Transverse colon (tissue), 4 donors: ENCODE results near the gene CTNNBL1. TPM values are rescaled to one million over a fixed set of nuclear protein-coding genes. Genes with fewer than 3 reads are reported as not detected.

Experiments
- DNase-seq: peaks from one replicate; pipeline ENCODE4 v3.0.0-alpha.2; 2019
- H3K27ac ChIP-seq, 4 donors: fragments of 200-600 bp; sonication (generic); 2 replicates each; pipeline ENCODE4 v1.5.1; 2016 to 2018; ENCODE audit warnings: inconsistent platforms in 4 of 4
- H3K27me3 ChIP-seq: fragments of 200-600 bp; sonication (generic); 2 replicates; pipeline ENCODE4 v1.5.1; 2017; ENCODE audit warnings: inconsistent platforms
- H3K36me3 ChIP-seq, 4 donors: fragments of 200-600 bp; sonication (generic); 2 replicates each; pipeline ENCODE4 v1.5.1; 2017 to 2019; ENCODE audit warnings: inconsistent platforms in 4 of 4
- H3K4me1 ChIP-seq, 4 donors: fragments of 200-600 bp; sonication (generic); 2 replicates each; pipeline ENCODE4 v1.5.1; 2017 to 2020; ENCODE audit warnings: inconsistent platforms in 4 of 4
- H3K4me3 ChIP-seq, 4 donors: fragments of 200-600 bp; sonication (generic); 1 replicate in 1 of 4; 2 replicates in 3 of 4; pipeline versions ENCODE4 v1.5.1 to v1.6.1; 2017 to 2019; ENCODE audit warnings: inconsistent platforms in 4 of 4
- H3K9me3 ChIP-seq, 2 donors: fragments of 200-600 bp; sonication (generic); 2 replicates each; pipeline ENCODE4 v1.5.1; 2017 to 2019; ENCODE audit warnings: inconsistent platforms in 2 of 2
- EP300 ChIP-seq: sonication (generic); formaldehyde crosslinking; IDR thresholded peaks from one replicate; pipeline ENCODE4 v1.6.1; 2017; ENCODE audit warnings: antibody characterized with exemption, low read depth
- POLR2A ChIP-seq: fragments of 450-650 bp; IDR thresholded peaks from one replicate; pipeline ENCODE4 v1.6.1; 2016; ENCODE audit warnings: antibody characterized with exemption, mild to moderate bottlenecking, moderate library complexity
- POLR2AphosphoS5 ChIP-seq, 3 donors: sonication (generic); formaldehyde crosslinking; IDR thresholded peaks; one replicate each; pipeline ENCODE4 v1.6.1; 2016; ENCODE audit warnings: antibody characterized with exemption in 3 of 3
- WGBS, 2 donors: methylation state at CpG; one replicate each; pipeline ENCODE4 v1.1.5; 2018; ENCODE audit warnings: low coverage in 1 of 2; 5-methylcytosine and 5-hydroxymethylcytosine counted together
- in situ Hi-C, 4 donors: fragments of 200-750 bp; cut with MboI; loops; one replicate each; pipeline versions ENCODE4 v1.15.0 to v1.15.1; 2017; ENCODE audit warnings: low sequenced_read_pairs in 3 of 4, low pct_ligation_motif_present in 1 of 4, low pct_unique_long_range_greater_than_20kb in 1 of 4
- intact Hi-C: fragments of 100-400 bp; cut with DNase I; formaldehyde crosslinking; loops from one replicate; pipeline ENCODE4 v1.15.1; 2023; ENCODE audit warnings: low total_unique reads
- total RNA-seq, 4 donors: library from RNA; depleted of rRNA; stranded (reverse); fragments of >200 nt; gene quantifications; one replicate each; pipeline ENCODE4 v1.1.0, GENCODE V29; 2016
- TF ChIP-seq, protein P1 (sequence below), 5 experiments: fragments of 200-600 bp in 3 of 5; fragments of 450-650 bp in 2 of 5; sonication (generic) in 3 of 5; IDR thresholded peaks; 1 replicate in 2 of 5; 2 replicates in 3 of 5; pipeline ENCODE4 v1.5.1; 2016 to 2017; ENCODE audit warnings: antibody characterized with exemption in 5 of 5, inconsistent platforms in 3 of 5, mild to moderate bottlenecking in 2 of 5, moderate library complexity in 1 of 5

Gene CTNNBL1
- total RNA-seq, 4 donors from 2014 or later, result 18.7 to 49.0 (median 22.4) TPM

DNA sequence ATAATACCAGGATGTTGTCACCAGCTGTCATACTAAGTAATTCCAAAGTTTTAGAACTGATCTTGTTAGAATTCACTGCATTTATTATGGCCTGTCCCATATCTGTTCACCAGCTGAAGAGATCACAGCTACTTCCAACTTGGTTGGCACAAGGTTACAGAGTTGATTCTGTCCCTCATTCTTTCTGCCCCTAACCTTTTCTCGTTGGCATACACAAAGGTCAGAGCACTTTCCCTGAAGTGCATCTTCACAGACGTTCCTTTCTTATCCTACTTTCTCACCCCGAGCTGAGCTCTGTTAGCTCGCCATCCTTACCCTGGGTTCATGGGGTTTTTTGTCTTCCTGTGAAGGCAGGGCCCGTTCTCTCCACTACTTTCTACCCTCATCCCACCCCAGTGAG lies 143.1 kb downstream of the CTNNBL1 start:
- TF ChIP-seq EP300 (no peak), POLR2AphosphoS5 (IDR thresholded peaks at IDR 0.05) (no peak), POLR2A (no peak)
- TF ChIP-seq, protein P1, sequence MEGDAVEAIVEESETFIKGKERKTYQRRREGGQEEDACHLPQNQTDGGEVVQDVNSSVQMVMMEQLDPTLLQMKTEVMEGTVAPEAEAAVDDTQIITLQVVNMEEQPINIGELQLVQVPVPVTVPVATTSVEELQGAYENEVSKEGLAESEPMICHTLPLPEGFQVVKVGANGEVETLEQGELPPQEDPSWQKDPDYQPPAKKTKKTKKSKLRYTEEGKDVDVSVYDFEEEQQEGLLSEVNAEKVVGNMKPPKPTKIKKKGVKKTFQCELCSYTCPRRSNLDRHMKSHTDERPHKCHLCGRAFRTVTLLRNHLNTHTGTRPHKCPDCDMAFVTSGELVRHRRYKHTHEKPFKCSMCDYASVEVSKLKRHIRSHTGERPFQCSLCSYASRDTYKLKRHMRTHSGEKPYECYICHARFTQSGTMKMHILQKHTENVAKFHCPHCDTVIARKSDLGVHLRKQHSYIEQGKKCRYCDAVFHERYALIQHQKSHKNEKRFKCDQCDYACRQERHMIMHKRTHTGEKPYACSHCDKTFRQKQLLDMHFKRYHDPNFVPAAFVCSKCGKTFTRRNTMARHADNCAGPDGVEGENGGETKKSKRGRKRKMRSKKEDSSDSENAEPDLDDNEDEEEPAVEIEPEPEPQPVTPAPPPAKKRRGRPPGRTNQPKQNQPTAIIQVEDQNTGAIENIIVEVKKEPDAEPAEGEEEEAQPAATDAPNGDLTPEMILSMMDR (IDR thresholded peaks at IDR 0.05), result no peak
- no peak for DNase-seq
- Histone ChIP-seq H3K27ac (no peak overlapping the region), H3K9me3 (no peaks in the 10 kb centered on the region), H3K4me1 (no peaks in the 10 kb centered on the region), H3K27me3 (no peaks in the 10 kb centered on the region), H3K4me3 (no peak overlapping the region), H3K36me3 (no peaks in the 10 kb centered on the region)
- WGBS, 2 donors, result 86 to 92% methylated on average over 2 to 5 of the region's 5 CpGs
- in situ Hi-C loops (no loop called here), intact Hi-C loops (no loop called here)

DNA sequence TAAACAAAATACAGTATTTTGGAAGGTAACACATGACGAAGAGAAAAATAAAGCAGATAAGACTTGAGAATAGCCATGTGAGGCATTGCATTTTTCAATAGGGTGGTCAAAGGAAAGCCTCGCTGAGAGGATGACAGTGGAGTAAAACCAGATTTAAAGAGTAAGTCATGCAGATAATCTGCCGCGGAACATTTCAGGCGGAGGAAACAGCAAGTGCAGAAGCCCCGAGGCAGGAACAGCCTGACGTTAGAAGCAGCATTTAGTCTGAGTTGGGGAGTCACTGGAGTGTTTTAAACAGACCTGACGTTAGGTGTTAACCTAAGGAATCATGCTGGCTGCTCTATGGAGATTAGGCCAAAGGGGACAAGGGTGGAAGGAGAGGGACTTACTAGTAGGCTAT lies 144.1 kb downstream of the CTNNBL1 start:
- H3K27me3 ChIP-seq, result no peaks in the 10 kb centered on the region
- TF ChIP-seq POLR2A (no peak), POLR2AphosphoS5 (IDR thresholded peaks at IDR 0.05) (no peak), EP300 (no peak)
- TF ChIP-seq, protein P1 (IDR thresholded peaks at IDR 0.05), result no peak
- in situ Hi-C loops (no loop called here), intact Hi-C loops (no loop called here)
- H3K4me3 ChIP-seq, result no peak overlapping the region
- H3K27ac ChIP-seq, result no peak overlapping the region
- peaks cover 0 to 9% (median 0%) of the 10 kb centered on the region in 4 donors for H3K36me3 ChIP-seq
- no peaks in the 10 kb centered on the region for H3K9me3 ChIP-seq
- no peak for DNase-seq
- no peaks in the 10 kb centered on the region for H3K4me1 ChIP-seq
- 89 to 97% methylated on average over 7 to 8 of the region's 8 CpGs for WGBS, 2 donors

DNA sequence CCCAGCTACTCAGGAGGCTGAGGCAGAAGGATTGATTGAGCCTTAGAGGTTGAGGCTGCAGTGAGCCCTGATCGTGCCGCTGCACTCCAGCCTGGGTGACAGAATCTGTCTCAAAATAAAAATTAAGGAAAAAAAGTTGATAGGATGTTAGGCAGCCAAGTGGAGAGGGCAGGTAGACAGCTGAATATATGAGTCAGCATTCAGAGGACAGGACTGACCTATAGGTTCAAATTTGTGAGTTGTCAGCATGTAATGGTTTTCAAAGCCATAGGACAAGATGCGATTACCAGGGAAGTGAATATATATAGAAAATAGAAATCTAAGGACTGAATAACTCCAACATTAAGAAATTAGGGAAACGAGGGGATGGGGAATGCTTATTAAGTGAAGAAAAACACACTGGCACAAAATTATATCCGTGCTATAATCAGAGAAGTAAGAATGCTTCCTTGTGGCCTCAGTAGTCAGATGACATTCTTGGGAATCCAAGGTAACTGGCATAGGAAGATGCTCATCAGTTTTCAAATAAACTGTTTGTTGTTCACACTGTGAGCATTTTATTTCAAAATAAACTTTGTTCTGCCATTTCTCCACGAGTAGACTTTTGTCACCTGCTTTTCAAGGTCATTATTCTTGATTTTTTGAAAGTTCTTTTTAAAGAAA lies 145.1 kb downstream of the CTNNBL1 start:
- H3K27ac ChIP-seq, result no peak overlapping the region
- H3K4me1 ChIP-seq, result no peaks in the 10 kb centered on the region
- WGBS, 2 donors, result 83 to 89% methylated on average over 6 of the region's 6 CpGs
- intact Hi-C loops (no loop called here), in situ Hi-C loops (no loop called here)
- no peak overlapping the region for H3K4me3 ChIP-seq
- no peak for TF ChIP-seq POLR2AphosphoS5 (IDR thresholded peaks at IDR 0.05)
- TF ChIP-seq, protein P1 (IDR thresholded peaks at IDR 0.05), result no peak
- no peak for TF ChIP-seq POLR2A
- TF ChIP-seq EP300, result no peak
- peaks cover 0 to 13% (median 0%) of the 10 kb centered on the region in 4 donors for H3K36me3 ChIP-seq
- DNase-seq, result no peak
- H3K27me3 ChIP-seq, result no peaks in the 10 kb centered on the region
- H3K9me3 ChIP-seq, result no peaks in the 10 kb centered on the region

DNA sequence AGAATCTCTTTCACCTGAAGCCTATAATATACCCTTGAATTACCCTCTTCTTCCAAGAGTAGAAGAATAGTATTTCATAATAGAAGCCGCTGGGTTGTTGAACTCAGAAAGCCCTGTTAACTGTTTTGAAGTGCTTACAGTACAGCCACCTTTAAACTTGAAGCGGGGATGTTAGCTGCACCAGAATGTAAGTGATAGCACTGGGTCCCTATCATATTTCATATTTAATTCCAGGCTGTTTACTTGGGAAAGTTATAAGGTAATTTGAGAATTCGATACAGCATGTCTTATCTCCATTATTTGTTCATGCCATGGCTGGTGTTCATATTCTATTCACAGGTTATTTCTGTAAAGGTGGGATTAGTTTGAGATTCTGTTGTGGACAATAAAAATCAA lies 145.6 kb downstream of the CTNNBL1 start:
- DNase-seq, result no peak
- no peaks in the 10 kb centered on the region for H3K9me3 ChIP-seq
- intact Hi-C loops, result no loop called here
- in situ Hi-C loops, result no loop called here
- H3K4me1 ChIP-seq, result no peaks in the 10 kb centered on the region
- H3K36me3 ChIP-seq, result peaks cover 0 to 13% (median 1%) of the 10 kb centered on the region in 4 donors
- TF ChIP-seq POLR2AphosphoS5 (IDR thresholded peaks at IDR 0.05), result no peak
- TF ChIP-seq POLR2A, result no peak
- TF ChIP-seq, protein P1 (IDR thresholded peaks at IDR 0.05), result no peak
- TF ChIP-seq EP300, result no peak
- WGBS, 2 donors, result 85 to 90% methylated on average over 3 of the region's 3 CpGs
- no peaks in the 10 kb centered on the region for H3K27me3 ChIP-seq
- no peak overlapping the region for H3K4me3 ChIP-seq
- H3K27ac ChIP-seq, result no peak overlapping the region
